HG02970 (cell line): ENCODE results near the gene CUX1.
"Not testable (repeated sequence)": the region's sequence is repeated elsewhere in the genome, so short reads cannot be mapped to it uniquely, and the experiment has no call there.

Experiments
- ATAC-seq: cut with Tn5 transposase; IDR thresholded peaks from one replicate; pipeline ENCODE4 v1.9.1; 2021; ENCODE audit warnings: mild to moderate bottlenecking, moderate library complexity, moderate number of reproducible peaks; ENCODE audit not compliant: unreplicated experiment, low FRiP score

The CUX1 gene

DNA sequence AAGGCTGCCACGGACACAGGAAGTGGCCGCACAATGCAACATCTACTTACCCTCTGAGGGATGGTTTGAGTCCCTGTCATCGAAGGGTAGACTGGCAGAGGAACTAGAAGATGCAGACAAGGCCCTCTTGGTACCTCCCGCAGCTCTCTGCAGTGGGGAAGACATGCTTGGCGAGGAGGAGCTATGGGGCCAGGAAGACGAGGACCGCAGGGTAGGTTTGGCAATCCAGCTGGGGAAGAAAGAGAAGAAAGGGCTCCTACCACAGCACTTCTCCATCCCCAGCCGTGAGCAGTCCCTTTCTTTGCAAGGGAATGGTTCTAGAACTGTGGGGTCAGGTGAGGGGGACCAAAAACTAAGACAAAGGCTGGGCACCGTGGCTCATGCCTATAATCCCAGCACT, 511.9 kb downstream of the CUX1 start:
- ATAC-seq = not testable (repeated sequence)

DNA sequence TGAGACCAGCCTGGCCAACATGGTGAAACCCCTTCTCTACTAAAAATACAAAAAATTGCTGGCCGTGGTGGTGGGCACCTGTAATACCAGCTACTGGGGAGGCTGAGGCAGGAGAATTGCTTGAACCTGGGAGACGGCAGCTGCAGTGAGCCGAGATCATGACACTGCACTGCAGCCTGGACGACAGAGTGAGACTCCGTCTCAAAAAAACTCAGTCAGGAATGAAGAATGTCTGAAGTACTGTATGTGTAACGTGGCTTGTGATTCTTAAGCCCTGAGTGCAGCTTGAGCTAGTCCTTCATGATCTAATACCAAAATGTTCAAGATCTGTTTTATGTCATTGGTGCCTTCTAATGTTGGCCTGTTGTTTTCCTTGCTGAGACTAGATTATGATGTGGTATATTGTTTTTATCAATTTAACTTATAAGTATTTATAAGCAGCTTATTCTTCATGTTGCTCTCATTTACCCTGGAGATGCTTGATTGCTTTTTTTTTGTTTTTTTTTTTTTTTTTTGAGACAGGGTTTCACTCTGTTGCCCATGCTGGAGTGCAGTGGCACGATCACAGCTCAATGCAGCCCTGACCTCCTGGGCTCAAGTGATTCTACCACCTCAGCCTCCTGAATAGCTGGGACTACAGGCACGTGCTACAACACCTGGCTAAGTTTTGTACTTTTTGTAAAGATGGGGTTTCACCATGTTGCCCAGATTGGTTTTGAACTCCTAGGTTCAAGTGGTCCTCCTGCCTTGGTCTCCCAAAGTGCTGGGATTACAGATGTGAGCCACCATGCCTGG, 513.4 kb downstream of the CUX1 start:
- not testable (repeated sequence) for ATAC-seq
